Stomach (tissue), 9 donors: ENCODE measurements around the gene CD247. TPM values are rescaled to one million over a fixed set of nuclear protein-coding genes. Genes with fewer than 3 reads are reported as not detected.

ENCODE experiments used
- DNase-seq, 2 donors: peaks; one replicate each; pipeline versions ENCODE4 v3.0.0 to v3.0.0-alpha.2; 2013 to 2019
- H3K27ac ChIP-seq, 5 donors: fragments of 200-600 bp in 4 of 5; sonication (generic) in 4 of 5; one replicate each; pipeline ENCODE4 v1.5.1; 2013 to 2019; ENCODE audit warnings: mild to moderate bottlenecking in 1 of 5, moderate library complexity in 1 of 5
- H3K27me3 ChIP-seq, 3 donors: fragments of 200-600 bp; sonication (generic); one replicate each; pipeline ENCODE4 v1.5.1; 2017 to 2019; ENCODE audit warnings: mixed run types in 1 of 3
- H3K36me3 ChIP-seq, 4 donors: fragments of 200-600 bp; sonication (generic); 1 replicate in 3 of 4; 2 replicates in 1 of 4; pipeline ENCODE4 v1.5.1; 2016 to 2019
- H3K4me1 ChIP-seq, 4 donors: fragments of 200-600 bp; sonication (generic); one replicate each; pipeline ENCODE4 v1.5.1; 2016 to 2019
- H3K4me3 ChIP-seq, 4 donors: fragments of 200-600 bp; sonication (generic) in 3 of 4; one replicate each; pipeline ENCODE4 v1.5.1; 2016 to 2019; ENCODE audit warnings: mild to moderate bottlenecking in 1 of 4
- H3K9me3 ChIP-seq, 4 donors: fragments of 200-600 bp; sonication (generic); one replicate each; pipeline ENCODE4 v1.5.1; 2016 to 2019
- EP300 ChIP-seq: sonication (generic); formaldehyde crosslinking; IDR thresholded peaks from one replicate; pipeline ENCODE4 v1.6.1; 2017; ENCODE audit warnings: antibody characterized with exemption
- POLR2A ChIP-seq, 4 donors: fragments of 450-650 bp; IDR thresholded peaks; one replicate each; pipeline ENCODE4 v1.6.1; 2016; ENCODE audit warnings: antibody characterized with exemption in 4 of 4, control low read depth in 2 of 4, mild to moderate bottlenecking in 1 of 4, moderate library complexity in 1 of 4
- POLR2AphosphoS5 ChIP-seq, 3 donors: sonication (generic); formaldehyde crosslinking; IDR thresholded peaks; one replicate each; pipeline ENCODE4 v1.6.1; 2016; ENCODE audit warnings: antibody characterized with exemption in 3 of 3
- WGBS, 5 donors: extraction: QIAGEN DNeasy Blood & Tissue Kit in 3 of 5; methylation state at CpG; one replicate each; pipeline versions ENCODE4 v1.1.5 to v1.1.7; 2013 to 2018; 5-methylcytosine and 5-hydroxymethylcytosine counted together
- intact Hi-C: fragments of 100-400 bp; cut with DNase I; formaldehyde crosslinking; loops from one replicate; pipeline ENCODE4 v1.15.1; 2023; ENCODE audit warnings: low total_unique reads
- polyA plus RNA-seq, 3 donors: library from polyadenylated mRNA; stranded (reverse); fragments of 200-250 nt; gene quantifications; one replicate each; pipeline ENCODE4 v1.2.3, GENCODE V29; 2013
- total RNA-seq, 5 donors: library from RNA; depleted of rRNA; stranded (reverse); fragments of >200 nt; gene quantifications; one replicate each; pipeline versions ENCODE4 v1.1.0 to v1.2.3, GENCODE V29; 2014 to 2016
- TF ChIP-seq, protein P1 (sequence below), 7 experiments: fragments of 450-650 bp in 4 of 7; fragments of 200-600 bp in 3 of 7; sonication (generic) in 3 of 7; IDR thresholded peaks; one replicate each; pipeline ENCODE4 v1.5.1; 2016 to 2019; ENCODE audit warnings: antibody characterized with exemption in 7 of 7, control low read depth in 2 of 7, mild to moderate bottlenecking in 1 of 7
- donor health status: healthy with polysubstance abuse.
- donor health status: Bipolar disorder and iron deficiency.
- donor health status: healthy.

CD247 gene
- total and polyA plus RNA-seq, 8 donors = 0.68 to 6.7 (median 3.1) TPM; not detected in 3

DNA sequence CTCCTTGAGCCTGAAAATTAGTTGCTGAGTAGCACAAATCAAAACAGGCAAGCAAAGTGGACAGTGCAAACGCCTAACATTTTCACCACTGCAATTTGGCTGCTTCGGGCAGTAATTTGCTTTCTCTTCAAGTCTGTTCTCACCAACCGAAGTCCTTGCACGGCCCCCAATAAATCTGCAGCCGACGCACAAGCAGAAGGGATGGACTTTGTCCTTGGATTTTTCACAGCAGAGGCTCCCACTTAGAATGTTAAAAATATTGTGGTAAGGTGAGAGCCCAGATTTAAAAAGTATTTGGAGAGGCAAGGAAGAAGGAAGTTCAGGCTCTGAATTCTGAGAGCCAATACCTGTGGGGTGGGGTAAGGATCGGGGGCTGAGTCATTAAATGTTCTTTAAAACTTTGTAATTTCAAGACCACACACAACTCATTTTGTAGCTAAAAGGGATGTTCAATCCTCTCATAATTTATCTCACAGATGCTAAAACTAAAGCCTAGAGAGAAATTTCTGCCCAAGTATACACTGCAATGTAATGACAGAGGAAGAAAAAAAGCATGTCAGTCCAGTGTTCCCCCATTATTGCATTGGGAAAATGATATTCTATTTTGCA is 6.2 kb downstream of the CD247 start:
- no peaks in the 10 kb centered on the region for H3K27me3 ChIP-seq
- no peak for DNase-seq
- no peak overlapping the region for H3K4me3 ChIP-seq
- H3K4me1 ChIP-seq = peaks cover 0 to 7% (median 0%) of the 10 kb centered on the region in 4 donors
- H3K36me3 ChIP-seq = no peaks in the 10 kb centered on the region
- H3K27ac ChIP-seq = no peak overlapping the region
- TF ChIP-seq POLR2AphosphoS5 (IDR thresholded peaks at IDR 0.05) (no peak), POLR2A (IDR thresholded peaks at IDR 0.05) (no peak), EP300 (no peak)
- TF ChIP-seq, protein P1, sequence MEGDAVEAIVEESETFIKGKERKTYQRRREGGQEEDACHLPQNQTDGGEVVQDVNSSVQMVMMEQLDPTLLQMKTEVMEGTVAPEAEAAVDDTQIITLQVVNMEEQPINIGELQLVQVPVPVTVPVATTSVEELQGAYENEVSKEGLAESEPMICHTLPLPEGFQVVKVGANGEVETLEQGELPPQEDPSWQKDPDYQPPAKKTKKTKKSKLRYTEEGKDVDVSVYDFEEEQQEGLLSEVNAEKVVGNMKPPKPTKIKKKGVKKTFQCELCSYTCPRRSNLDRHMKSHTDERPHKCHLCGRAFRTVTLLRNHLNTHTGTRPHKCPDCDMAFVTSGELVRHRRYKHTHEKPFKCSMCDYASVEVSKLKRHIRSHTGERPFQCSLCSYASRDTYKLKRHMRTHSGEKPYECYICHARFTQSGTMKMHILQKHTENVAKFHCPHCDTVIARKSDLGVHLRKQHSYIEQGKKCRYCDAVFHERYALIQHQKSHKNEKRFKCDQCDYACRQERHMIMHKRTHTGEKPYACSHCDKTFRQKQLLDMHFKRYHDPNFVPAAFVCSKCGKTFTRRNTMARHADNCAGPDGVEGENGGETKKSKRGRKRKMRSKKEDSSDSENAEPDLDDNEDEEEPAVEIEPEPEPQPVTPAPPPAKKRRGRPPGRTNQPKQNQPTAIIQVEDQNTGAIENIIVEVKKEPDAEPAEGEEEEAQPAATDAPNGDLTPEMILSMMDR (IDR thresholded peaks at IDR 0.05) = no peak
- intact Hi-C loops = no loop called here
- H3K9me3 ChIP-seq = no peaks in the 10 kb centered on the region
- WGBS, 5 donors = 22 to 44% (median 28%) methylated on average over 7 of the region's 7 CpGs

DNA sequence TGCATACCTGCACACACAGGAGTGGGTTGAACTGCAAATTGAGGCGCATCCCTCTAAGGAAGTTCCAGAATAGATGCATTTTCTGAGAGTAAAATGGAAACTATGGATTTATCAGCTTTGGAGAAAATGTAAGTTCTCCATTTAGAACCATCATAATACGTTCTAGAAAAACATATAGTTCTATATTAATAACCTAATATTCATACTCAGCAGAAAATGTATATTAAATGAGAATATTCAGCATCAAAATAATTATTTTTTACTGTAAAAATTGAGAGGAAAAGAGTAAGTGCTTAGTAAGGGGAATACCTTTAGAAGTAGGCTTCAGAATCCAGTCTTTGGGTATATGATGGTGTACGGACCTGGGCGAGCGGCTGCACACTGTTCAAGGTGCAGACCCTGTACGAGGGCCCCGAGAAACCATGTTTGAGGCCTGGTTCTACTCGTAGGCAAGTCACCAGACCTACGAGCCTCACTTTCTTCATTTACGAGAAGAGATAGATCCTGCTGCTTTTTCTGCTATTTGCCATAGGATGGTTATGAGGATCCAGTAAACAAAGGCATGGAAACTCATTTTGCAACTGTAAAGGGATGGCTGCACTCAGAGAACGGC is 6.8 kb downstream of the CD247 start:
- DNase-seq = no peak
- Histone ChIP-seq H3K36me3 (no peaks in the 10 kb centered on the region), H3K27ac (no peak overlapping the region), H3K4me1 (peaks cover 0 to 7% (median 0%) of the 10 kb centered on the region in 4 donors), H3K9me3 (no peaks in the 10 kb centered on the region), H3K4me3 (no peak overlapping the region), H3K27me3 (no peaks in the 10 kb centered on the region)
- TF ChIP-seq EP300 (no peak), POLR2A (IDR thresholded peaks at IDR 0.05) (no peak), POLR2AphosphoS5 (IDR thresholded peaks at IDR 0.05) (no peak)
- TF ChIP-seq, protein P1 (IDR thresholded peaks at IDR 0.05) = no peak
- intact Hi-C loops = no loop called here
- WGBS, 5 donors = 83 to 88% (median 88%) methylated on average over 11 of the region's 11 CpGs

DNA sequence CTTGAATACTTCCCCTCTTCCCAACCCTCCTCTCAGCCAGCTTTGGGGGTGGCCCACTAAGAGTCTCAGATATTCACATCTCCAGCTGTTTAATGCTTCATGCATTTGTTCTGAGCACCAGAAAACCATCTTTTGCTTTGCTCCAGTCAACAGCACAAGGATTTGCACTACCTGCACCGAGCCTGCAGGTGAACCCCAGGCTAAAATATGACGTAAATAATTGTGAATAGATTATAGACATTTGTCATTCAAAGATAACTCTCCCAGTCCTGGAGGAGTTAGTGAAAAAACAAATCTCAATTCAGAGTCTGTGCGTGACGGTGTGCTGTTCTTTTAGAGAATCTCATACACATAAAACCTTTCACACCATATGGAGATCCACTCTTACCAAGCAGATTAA is 7.4 kb downstream of the CD247 start:
- intact Hi-C loops = no loop called here
- H3K4me1 ChIP-seq = peaks cover 0 to 7% (median 0%) of the 10 kb centered on the region in 4 donors
- no peak for DNase-seq
- H3K9me3 ChIP-seq = no peaks in the 10 kb centered on the region
- 78 to 84% (median 81%) methylated on average over 4 of the region's 4 CpGs for WGBS, 5 donors
- H3K4me3 ChIP-seq = no peak overlapping the region
- H3K36me3 ChIP-seq = no peaks in the 10 kb centered on the region
- no peak overlapping the region for H3K27ac ChIP-seq
- no peaks in the 10 kb centered on the region for H3K27me3 ChIP-seq
- no peak for TF ChIP-seq POLR2A (IDR thresholded peaks at IDR 0.05)
- TF ChIP-seq, protein P1 (IDR thresholded peaks at IDR 0.05) = no peak
- no peak for TF ChIP-seq EP300
- TF ChIP-seq POLR2AphosphoS5 (IDR thresholded peaks at IDR 0.05) = no peak

DNA sequence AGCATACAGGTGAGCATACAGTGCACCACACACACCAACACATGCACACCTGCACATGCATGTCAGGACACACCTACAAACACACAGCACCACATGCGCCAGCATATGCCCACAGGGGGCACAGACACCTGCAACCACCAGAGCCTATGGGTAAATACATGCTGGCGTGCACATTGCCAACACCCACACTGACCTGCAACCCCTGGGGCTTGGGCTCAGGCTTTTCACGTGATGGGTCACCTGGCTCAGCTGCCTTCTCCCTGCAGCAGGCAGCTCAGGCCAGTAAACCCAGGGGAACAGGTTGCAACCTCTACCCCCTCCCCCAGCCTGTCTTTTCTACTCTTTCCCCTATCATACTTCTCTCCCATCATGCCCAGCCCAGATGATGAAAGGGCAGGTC is 8.1 kb downstream of the CD247 start:
- peaks cover 0 to 7% (median 0%) of the 10 kb centered on the region in 4 donors for H3K4me1 ChIP-seq
- no peaks in the 10 kb centered on the region for H3K9me3 ChIP-seq
- 56 to 100% (median 65%) methylated on average over 1 to 3 of the region's 3 CpGs for WGBS, 5 donors
- H3K27me3 ChIP-seq = no peaks in the 10 kb centered on the region
- DNase-seq = no peak
- no peak overlapping the region for H3K27ac ChIP-seq
- H3K4me3 ChIP-seq = no peak overlapping the region
- intact Hi-C loops = no loop called here
- no peak for TF ChIP-seq POLR2A (IDR thresholded peaks at IDR 0.05)
- no peaks in the 10 kb centered on the region for H3K36me3 ChIP-seq

DNA sequence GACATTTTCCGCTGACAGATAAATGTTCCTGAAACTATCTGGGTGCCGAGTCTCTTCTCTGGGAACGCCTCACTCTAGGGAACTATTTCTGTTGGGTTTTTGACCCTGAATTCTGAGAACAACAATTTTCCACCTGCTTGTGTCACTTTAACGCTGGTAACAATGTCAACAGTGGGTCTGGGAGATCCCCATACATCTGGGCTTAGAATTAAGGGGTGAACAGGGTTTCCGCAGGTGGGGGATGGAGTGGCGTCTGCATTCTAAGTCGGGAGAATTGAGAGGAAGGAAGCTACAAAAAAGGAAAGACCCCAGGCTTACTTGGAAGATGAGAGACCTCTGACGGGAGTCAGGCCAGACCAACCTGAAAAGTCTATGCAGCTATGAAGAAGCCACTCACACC is 8.7 kb downstream of the CD247 start:
- Histone ChIP-seq H3K9me3 (no peaks in the 10 kb centered on the region), H3K27ac (no peak overlapping the region), H3K27me3 (no peaks in the 10 kb centered on the region), H3K4me1 (peaks cover 0 to 7% (median 0%) of the 10 kb centered on the region in 4 donors), H3K4me3 (no peak overlapping the region), H3K36me3 (no peaks in the 10 kb centered on the region)
- intact Hi-C loops = no loop called here
- 80 to 87% (median 82%) methylated on average over 8 of the region's 8 CpGs for WGBS, 5 donors
- DNase-seq = no peak
- TF ChIP-seq POLR2AphosphoS5 (IDR thresholded peaks at IDR 0.05) (no peak), POLR2A (IDR thresholded peaks at IDR 0.05) (no peak), EP300 (no peak)
- TF ChIP-seq, protein P1 (IDR thresholded peaks at IDR 0.05) = no peak
